Vagina (tissue), 2 donors: ENCODE measurements around the gene L2HGDH.

Experiments used
- CTCF ChIP-seq, 3 experiments: fragments of 450-650 bp in 2 of 3; fragments of 200-600 bp in 1 of 3; sonication (generic) in 1 of 3; IDR thresholded peaks; one replicate each; pipeline ENCODE4 v1.5.1; 2017 to 2019; ENCODE audit warnings: antibody characterized with exemption in 3 of 3, mild to moderate bottlenecking in 2 of 3, moderate library complexity in 2 of 3
- POLR2A ChIP-seq, 2 donors: fragments of 450-650 bp; IDR thresholded peaks; one replicate each; pipeline ENCODE4 v1.6.1; 2017; ENCODE audit warnings: antibody characterized with exemption in 2 of 2, mild to moderate bottlenecking in 2 of 2, moderate library complexity in 2 of 2
- POLR2AphosphoS5 ChIP-seq, 2 donors: sonication (generic); formaldehyde crosslinking; IDR thresholded peaks; one replicate each; pipeline ENCODE4 v1.9.0; 2017; ENCODE audit warnings: antibody characterized with exemption in 2 of 2, mild to moderate bottlenecking in 2 of 2, low read depth in 1 of 2; ENCODE audit not compliant: insufficient read depth in 1 of 2

GRCh38 chr14:50262865-50263264 lies 49.2 kb downstream of the L2HGDH start:
- no peak for TF ChIP-seq CTCF (IDR thresholded peaks at IDR 0.05)
- TF ChIP-seq POLR2A (IDR thresholded peaks at IDR 0.05), result no peak
- TF ChIP-seq POLR2AphosphoS5 (IDR thresholded peaks at IDR 0.05; ENCODE audit: insufficient read depth in 1 of 2, low read depth in 1 of 2), result no peak
